SH-SY5Y (cell line): ENCODE measurements around the gene PRKACB.

ENCODE experiments used
- GATA2 ChIP-seq: IDR thresholded peaks from 2 replicates; pipeline ENCODE4 v1.6.1; 2011; ENCODE audit warnings: mild to moderate bottlenecking, low read depth, low read length
- GATA3 ChIP-seq: IDR thresholded peaks from 2 replicates; pipeline ENCODE4 v1.6.1; 2011; ENCODE audit warnings: low read depth, mild to moderate bottlenecking, low read length, moderate library complexity

DNA sequence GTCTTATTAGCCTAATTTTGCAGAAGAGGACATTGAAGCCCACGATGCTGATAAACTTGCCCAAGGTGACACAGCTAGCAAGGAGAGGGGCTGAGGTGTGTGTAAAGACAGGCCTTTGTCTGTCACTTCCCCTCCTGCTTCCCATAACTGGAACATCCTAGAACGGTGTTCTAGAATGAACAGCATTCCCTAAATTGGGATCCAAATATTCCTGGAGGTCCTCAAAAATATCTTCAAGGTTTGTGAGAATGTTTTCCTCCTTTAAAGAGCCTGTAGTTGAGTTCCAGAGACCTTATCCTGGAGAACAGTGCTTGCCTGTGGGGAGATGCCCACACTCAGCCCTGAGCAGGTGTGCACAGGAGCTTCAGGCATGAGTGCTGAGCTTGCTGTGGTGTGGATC is 115.9 kb downstream of the PRKACB start:
- TF ChIP-seq GATA2 (no peak), GATA3 (no peak)
